Keratinocyte (primary cell): Measurements from ENCODE around the gene CAP1. TPM values are rescaled to one million over a fixed set of nuclear protein-coding genes. Genes with fewer than 3 reads are reported as not detected.

Source experiments
- DNase-seq: peaks from one replicate; pipeline ENCODE4 v3.0.0-alpha.2; 2011; ENCODE audit warnings: low read depth, missing footprints, low spot score
- FAIRE-seq: peaks from 2 replicates; lab custom pipeline; 2011; peaks lifted over from hg19 to GRCh38; lab: Jason Lieb, UNC
- H2AFZ ChIP-seq: 2 replicates; pipeline ENCODE4 v1.6.0; 2012; ENCODE audit warnings: low read length, control low read depth, inconsistent platforms; ENCODE audit not compliant: control insufficient read depth
- H3K27ac ChIP-seq: 2 replicates; pipeline ENCODE4 v1.5.1; 2011; ENCODE audit warnings: low read length; ENCODE audit not compliant: control insufficient read depth, insufficient read depth
- H3K27me3 ChIP-seq: 3 replicates; pipeline ENCODE4 v1.6.0; 2011; ENCODE audit warnings: low read length; ENCODE audit not compliant: control insufficient read depth, insufficient read depth; ENCODE audit errors: extremely low read depth
- H3K36me3 ChIP-seq, 2 experiments: 2 replicates in 1 of 2; 3 replicates in 1 of 2; pipeline ENCODE4 v1.5.1; 2011; ENCODE audit warnings: low read length in 2 of 2, mild to moderate bottlenecking in 1 of 2; ENCODE audit not compliant: control insufficient read depth in 2 of 2, insufficient read depth in 2 of 2; ENCODE audit errors: extremely low read depth in 1 of 2
- H3K4me1 ChIP-seq: 3 replicates; pipeline ENCODE4 v1.5.1; 2011; ENCODE audit warnings: low read length; ENCODE audit not compliant: control insufficient read depth, insufficient read depth; ENCODE audit errors: extremely low read depth
- H3K4me2 ChIP-seq: 3 replicates; pipeline ENCODE4 v1.6.0; 2011; ENCODE audit warnings: low read depth, low read length; ENCODE audit not compliant: control insufficient read depth, insufficient read depth; ENCODE audit errors: extremely low read depth
- H3K4me3 ChIP-seq, 3 experiments: fragments of 200-600 bp in 1 of 3; sonication (generic) in 1 of 3; 2 replicates in 2 of 3; 3 replicates in 1 of 3; pipeline ENCODE4 v1.5.1; 2011 to 2016; ENCODE audit warnings: low read length in 3 of 3, mild to moderate bottlenecking in 3 of 3, control low read depth in 2 of 3, inconsistent platforms in 1 of 3, low read depth in 1 of 3, mixed read lengths in 1 of 3, mixed run types in 1 of 3, moderate library complexity in 1 of 3; ENCODE audit not compliant: control insufficient read depth in 2 of 3, insufficient read depth in 2 of 3; ENCODE audit errors: extremely low read depth in 1 of 3
- H3K79me2 ChIP-seq: 2 replicates; pipeline ENCODE4 v1.6.0; 2012; ENCODE audit warnings: low read length; ENCODE audit not compliant: control insufficient read depth, insufficient read depth
- H3K9ac ChIP-seq: 3 replicates; pipeline ENCODE4 v1.6.0; 2011; ENCODE audit warnings: low read length; ENCODE audit not compliant: control insufficient read depth, insufficient read depth; ENCODE audit errors: extremely low read depth
- H3K9me1 ChIP-seq: 3 replicates; pipeline ENCODE4 v1.6.0; 2011; ENCODE audit warnings: low read length; ENCODE audit not compliant: control insufficient read depth, insufficient read depth; ENCODE audit errors: extremely low read depth
- H3K9me3 ChIP-seq: 2 replicates; pipeline ENCODE4 v1.5.1; 2012; ENCODE audit warnings: low read depth, low read length; ENCODE audit not compliant: control insufficient read depth
- H4K20me1 ChIP-seq: 3 replicates; pipeline ENCODE4 v1.6.0; 2011; ENCODE audit warnings: low read length; ENCODE audit not compliant: control insufficient read depth, insufficient read depth; ENCODE audit errors: extremely low read depth
- CTCF ChIP-seq, 3 experiments: IDR thresholded peaks in 1 of 3; conservative IDR thresholded peaks in 1 of 3; optimal IDR thresholded peaks in 1 of 3; 2 replicates in 2 of 3; 3 replicates in 1 of 3; pipeline versions ENCODE3 to v1.5.1; 2011; ENCODE audit warnings: low read length in 3 of 3, mild to moderate bottlenecking in 3 of 3, moderate library complexity in 2 of 3, control low read depth in 1 of 3, inconsistent platforms in 1 of 3; ENCODE audit not compliant: insufficient read depth in 2 of 3; ENCODE audit errors: extremely low read depth in 1 of 3
- EZH2 ChIP-seq: IDR thresholded peaks from one replicate; pipeline ENCODE4 v1.6.1; 2012; ENCODE audit warnings: inconsistent platforms, mild to moderate bottlenecking, low read length, moderate library complexity
- dilution Hi-C: fragments of 300-500 bp; cut with MboI; formaldehyde crosslinking; loops from one replicate; pipeline ENCODE4 v1.7.0; 2020; ENCODE audit warnings: low sequenced_read_pairs; ENCODE audit not compliant: extremely low pct_ligation_motif_present
- polyA plus RNA-seq, 5 experiments: library from polyadenylated mRNA; depleted of rRNA in 3 of 5; stranded (reverse) in 3 of 5; stranded (forward) in 1 of 5; unstranded in 1 of 5; fragments of >200 nt; gene quantifications; 1 replicate in 1 of 5; 2 replicates in 3 of 5; 3 replicates in 1 of 5; pipeline versions ENCODE4 v1.2.1 to v1.2.3, GENCODE V29; 2011 to 2012; ENCODE audit warnings: missing spikeins in 2 of 5, low read depth in 1 of 5, low replicate concordance in 1 of 5

CAP1 gene
- polyA plus RNA-seq, 1 donor (not counting 4 experiments of a cell fraction or from before 2014, with no cell fraction given): 959 TPM

- Histone ChIP-seq H3K9me3 (no peaks in the 10 kb centered on the region), H2AFZ (no peak overlapping the region), H3K79me2 (peaks cover 4% of the 10 kb centered on the region), H3K4me1 (peaks cover 12% of the 10 kb centered on the region), H3K4me3 (no peak overlapping the region), H3K9me1 (no peaks in the 10 kb centered on the region), H3K9ac (no peak overlapping the region), H3K36me3 (peaks cover 32 to 59% of the 10 kb centered on the region in 2 experiments), H3K27me3 (no peaks in the 10 kb centered on the region), H3K27ac (no peak overlapping the region), H3K4me2 (no peak overlapping the region), H4K20me1 (peaks cover 2% of the 10 kb centered on the region)
- no peak for TF ChIP-seq CTCF (optimal IDR thresholded peaks at IDR 0.05 in 1 of 3, IDR thresholded peaks at IDR 0.05 in 1 of 3, conservative IDR thresholded peaks at IDR 0.05 in 1 of 3; ENCODE audit: extremely low read depth in 1 of 3, insufficient read depth in 2 of 3, low read length in 3 of 3)
- TF ChIP-seq EZH2: no peak
- no peak for DNase-seq
- dilution Hi-C loops: no loop called here
- no peak for FAIRE-seq
These were observed 31.6 kb downstream of the CAP1 start for GRCh38 chr1:40072142-40072541.

GRCh38 chr1:40073062-40073461, 32.5 kb downstream of the CAP1 start:
- Histone ChIP-seq H3K9ac (no peak overlapping the region), H2AFZ (no peak overlapping the region), H3K4me1 (peaks cover 11% of the 10 kb centered on the region), H3K27me3 (no peaks in the 10 kb centered on the region), H3K27ac (no peak overlapping the region), H4K20me1 (peaks cover 2% of the 10 kb centered on the region), H3K9me1 (no peaks in the 10 kb centered on the region), H3K4me3 (no peak overlapping the region), H3K9me3 (no peaks in the 10 kb centered on the region), H3K36me3 (peaks cover 25 to 50% of the 10 kb centered on the region in 2 experiments), H3K4me2 (no peak overlapping the region), H3K79me2 (no peaks in the 10 kb centered on the region)
- DNase-seq (no peak), FAIRE-seq (no peak)
- dilution Hi-C loops: no loop called here
- no peak for TF ChIP-seq EZH2
- TF ChIP-seq CTCF (optimal IDR thresholded peaks at IDR 0.05 in 1 of 3, IDR thresholded peaks at IDR 0.05 in 1 of 3, conservative IDR thresholded peaks at IDR 0.05 in 1 of 3; ENCODE audit: extremely low read depth in 1 of 3, insufficient read depth in 2 of 3, low read length in 3 of 3): no peak
